ENCODE data around the gene CTNNA3.

CTNNA3 gene

GRCh38 chr10:66981361-66982052 is 714.5 kb downstream of the CTNNA3 start (continued):
- TF ChIP-seq ZNF518A (tag by site-specific recombination; conservative IDR thresholded peaks at IDR 0.05; ENCODE audit: low read depth) (no peak), ZBTB1 (tag by site-specific recombination; IDR thresholded peaks at IDR 0.05) (no peak), ZBTB26 (tag by site-specific recombination; optimal IDR thresholded peaks at IDR 0.05) (no peak), ZNF776 (tag by site-specific recombination; IDR thresholded peaks at IDR 0.05; ENCODE audit: borderline replicate concordance) (no peak), ZNF513 (tag by site-specific recombination; IDR thresholded peaks at IDR 0.05) (no peak), ZNF341 (tag by site-specific recombination; IDR thresholded peaks at IDR 0.05; ENCODE audit: low read depth) (no peak), PRDM2 (tag by site-specific recombination; IDR thresholded peaks at IDR 0.05; ENCODE audit: borderline replicate concordance) (no peak), ZNF658 (tag by site-specific recombination; IDR thresholded peaks at IDR 0.05) (no peak)

GRCh38 chr10:66980246-66980815 is 715.7 kb downstream of the CTNNA3 start:
- Histone ChIP-seq H3K4me3 (ENCODE audit: low read depth, low read length) (no peak overlapping the region), H3K27ac (ENCODE audit: extremely low read depth, low read depth, low read length) (no peak overlapping the region), H3K36me3 (ENCODE audit: control insufficient read depth in 2 of 2, insufficient read depth in 1 of 2, low read length in 2 of 2) (no peaks in the 10 kb centered on the region), H3K9me3 (ENCODE audit: control insufficient read depth, insufficient read depth, low read depth, low read length) (no peaks in the 10 kb centered on the region), H3K4me1 (ENCODE audit: control insufficient read depth, insufficient read depth, low read length) (peaks cover 12% of the 10 kb centered on the region)
- TF ChIP-seq ZNF596 (tag by site-specific recombination; IDR thresholded peaks at IDR 0.05), result no peak
- no peak for TF ChIP-seq HOXC10 (CRISPR knock-in tag; IDR thresholded peaks at IDR 0.05)
- POLR2A ChIA-PET, result no interaction called here
- CTCF ChIA-PET, result no interaction called here
